NB4 (cell line): Measurements from ENCODE around the gene AHSA1.
"Not testable (repeated sequence)": the region's sequence is repeated elsewhere in the genome, so short reads cannot be mapped to it uniquely, and the experiment has no call there.

Experiments
- DNase-seq: peaks from one replicate; pipeline ENCODE4 v3.0.0; 2010; ENCODE audit warnings: low read depth
- H3K4me3 ChIP-seq: one replicate; pipeline ENCODE4 v1.5.1; 2011; ENCODE audit warnings: mild to moderate bottlenecking, low read depth, low read length, moderate library complexity
- CTCF ChIP-seq: IDR thresholded peaks from one replicate; pipeline ENCODE4 v1.5.1; 2012; ENCODE audit warnings: low read depth, low read length
- MAX ChIP-seq: IDR thresholded peaks from 2 replicates; pipeline ENCODE4 v1.6.1; 2011; ENCODE audit warnings: low read depth, low read length
- MYC ChIP-seq: IDR thresholded peaks from 2 replicates; pipeline ENCODE4 v1.6.1; 2011; ENCODE audit warnings: low read depth, low read length
- POLR2A ChIP-seq: IDR thresholded peaks from 2 replicates; pipeline ENCODE4 v1.6.1; 2011; ENCODE audit warnings: mild to moderate bottlenecking; ENCODE audit not compliant: insufficient read length; ENCODE audit errors: extremely low read depth

The AHSA1 gene

GRCh38 chr14:77457522-77458248 is at the start of gene AHSA1, which contains the start of gene VIPAS39:
Gene AHSA1, plus strand, starts transcription at chr14:77458093. Its CDS starts 97 bp downstream, at chr14:77458190.
Gene VIPAS39, minus strand, starts transcription at chr14:77457601. Its CDS starts 3,499 bp downstream, at chr14:77454102.
- TF ChIP-seq MAX (peak; percentile 82), POLR2A (peak; percentile 75), CTCF (no peak), MYC (peak; percentile 77)
- peak; percentile 99 for DNase-seq
- peak within 1 kb of the TSS; percentile 81 for H3K4me3 ChIP-seq

GRCh38 chr14:77409131-77409533 is 48.8 kb upstream of the AHSA1 start:
- no peak overlapping the region for H3K4me3 ChIP-seq
- peak; percentile 42 for DNase-seq
- TF ChIP-seq MYC (no peak), MAX (no peak), CTCF (no peak), POLR2A (no peak)

- H3K4me3 ChIP-seq, DNase-seq: not testable (repeated sequence)
Observed at GRCh38 chr14:77415403-77416030, 42.4 kb upstream of the AHSA1 start.

GRCh38 chr14:77416098-77416497 is 41.8 kb upstream of the AHSA1 start:
- H3K4me3 ChIP-seq, DNase-seq: not testable (repeated sequence)

GRCh38 chr14:77416836-77417235 is 41.1 kb upstream of the AHSA1 start:
- no peak overlapping the region for H3K4me3 ChIP-seq
- DNase-seq: no peak
- TF ChIP-seq MAX (no peak), POLR2A (no peak), MYC (no peak), CTCF (no peak)

- H3K4me3 ChIP-seq: no peak overlapping the region
- TF ChIP-seq MAX (no peak), CTCF (no peak), MYC (no peak), POLR2A (no peak)
- peak; percentile 12 for DNase-seq
Observed at GRCh38 chr14:77421201-77421600, 36.7 kb upstream of the AHSA1 start.
